HG02763 (cell line): ENCODE measurements around the gene HMX3.
"Not testable (repeated sequence)": the region's sequence is repeated elsewhere in the genome, so short reads cannot be mapped to it uniquely, and the experiment has no call there.

Experiments used
- ATAC-seq: cut with Tn5 transposase; IDR thresholded peaks from one replicate; pipeline ENCODE4 v1.9.1; 2021; ENCODE audit warnings: mild to moderate bottlenecking, moderate library complexity; ENCODE audit not compliant: unreplicated experiment

Gene HMX3

DNA sequence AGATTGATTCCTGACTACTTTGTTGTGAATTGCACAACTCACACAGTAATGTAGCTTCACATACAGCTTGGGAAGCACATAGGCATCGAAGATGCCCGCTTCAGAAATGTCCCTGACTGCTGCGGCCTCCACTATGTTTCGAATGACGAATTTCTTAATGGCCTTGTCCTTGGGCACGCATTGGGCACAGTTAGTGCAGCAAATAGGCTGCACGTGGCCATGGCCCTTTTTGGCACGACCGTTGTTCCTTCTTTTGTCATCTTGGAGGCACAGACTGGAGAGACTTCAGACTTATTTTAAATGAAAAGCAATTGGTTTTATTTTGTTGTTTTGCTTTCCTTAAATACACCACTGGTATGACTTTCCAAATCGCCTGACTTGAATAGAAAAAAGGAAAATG lies 35.8 kb downstream of the HMX3 start:
- not testable (repeated sequence) for ATAC-seq

DNA sequence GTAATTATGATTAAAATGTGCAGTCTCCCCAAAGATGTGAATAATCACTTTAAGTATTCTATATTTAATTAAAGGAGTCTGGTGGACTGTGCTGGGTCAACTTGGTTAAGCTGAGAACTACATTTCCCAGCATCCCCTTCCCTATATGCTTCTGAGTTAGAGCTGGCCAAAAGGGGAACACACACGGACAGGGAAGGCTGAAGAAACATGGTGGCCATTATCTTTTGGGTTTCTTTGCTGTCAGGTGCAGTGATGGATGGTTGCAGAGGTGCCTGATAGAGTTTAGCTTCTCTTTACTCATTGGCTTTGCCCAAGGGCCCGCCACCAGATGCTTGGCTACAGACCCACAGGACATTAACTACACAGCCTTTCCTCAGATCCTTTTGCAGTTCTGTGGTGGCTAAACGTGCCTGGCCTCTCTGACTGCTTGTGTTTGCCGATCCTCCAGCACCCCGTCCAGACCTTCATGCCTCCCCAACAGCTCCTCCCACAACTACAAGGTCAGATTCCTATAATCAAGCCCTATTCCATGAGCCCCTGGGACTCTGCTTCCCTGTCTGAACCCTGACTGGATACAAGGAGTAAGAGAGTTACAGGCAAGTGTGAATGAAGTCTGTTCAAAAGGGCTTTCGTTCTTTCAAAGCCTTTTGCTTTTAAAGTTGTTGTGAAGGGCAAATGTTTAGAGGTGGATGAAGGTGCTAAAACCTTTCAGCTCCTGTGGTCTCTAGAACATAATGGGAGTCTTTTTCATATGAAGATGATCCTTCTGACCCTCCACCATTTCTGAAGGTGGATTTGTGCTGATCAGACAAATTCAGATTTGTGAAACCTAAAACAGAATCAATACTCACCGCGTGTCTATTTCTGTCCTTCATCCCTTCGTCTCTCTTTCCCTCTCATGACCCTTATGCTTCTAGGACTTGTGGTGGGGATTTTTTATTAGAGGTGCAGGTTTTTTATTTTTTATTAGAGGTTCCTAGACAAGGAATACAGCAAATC lies 39.9 kb downstream of the HMX3 start:
- ATAC-seq = no peak

DNA sequence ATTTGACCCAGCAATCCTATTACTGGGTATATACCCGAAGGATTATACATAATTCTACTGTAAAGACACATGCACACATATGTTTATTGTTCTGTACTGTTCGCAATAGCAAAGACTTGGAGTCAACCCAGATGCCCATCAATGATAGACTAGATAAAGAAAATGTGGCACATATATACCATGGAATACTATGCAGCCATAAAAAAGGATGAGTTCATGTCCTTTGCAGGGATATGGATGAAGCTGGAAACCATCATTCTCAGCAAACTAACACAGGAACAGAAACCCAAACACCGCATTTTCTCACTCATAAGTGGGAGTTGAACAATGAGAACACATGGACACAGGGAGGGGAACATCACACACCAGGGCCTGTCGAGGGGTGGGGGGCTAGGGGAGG lies 42.6 kb downstream of the HMX3 start:
- ATAC-seq = not testable (repeated sequence)

DNA sequence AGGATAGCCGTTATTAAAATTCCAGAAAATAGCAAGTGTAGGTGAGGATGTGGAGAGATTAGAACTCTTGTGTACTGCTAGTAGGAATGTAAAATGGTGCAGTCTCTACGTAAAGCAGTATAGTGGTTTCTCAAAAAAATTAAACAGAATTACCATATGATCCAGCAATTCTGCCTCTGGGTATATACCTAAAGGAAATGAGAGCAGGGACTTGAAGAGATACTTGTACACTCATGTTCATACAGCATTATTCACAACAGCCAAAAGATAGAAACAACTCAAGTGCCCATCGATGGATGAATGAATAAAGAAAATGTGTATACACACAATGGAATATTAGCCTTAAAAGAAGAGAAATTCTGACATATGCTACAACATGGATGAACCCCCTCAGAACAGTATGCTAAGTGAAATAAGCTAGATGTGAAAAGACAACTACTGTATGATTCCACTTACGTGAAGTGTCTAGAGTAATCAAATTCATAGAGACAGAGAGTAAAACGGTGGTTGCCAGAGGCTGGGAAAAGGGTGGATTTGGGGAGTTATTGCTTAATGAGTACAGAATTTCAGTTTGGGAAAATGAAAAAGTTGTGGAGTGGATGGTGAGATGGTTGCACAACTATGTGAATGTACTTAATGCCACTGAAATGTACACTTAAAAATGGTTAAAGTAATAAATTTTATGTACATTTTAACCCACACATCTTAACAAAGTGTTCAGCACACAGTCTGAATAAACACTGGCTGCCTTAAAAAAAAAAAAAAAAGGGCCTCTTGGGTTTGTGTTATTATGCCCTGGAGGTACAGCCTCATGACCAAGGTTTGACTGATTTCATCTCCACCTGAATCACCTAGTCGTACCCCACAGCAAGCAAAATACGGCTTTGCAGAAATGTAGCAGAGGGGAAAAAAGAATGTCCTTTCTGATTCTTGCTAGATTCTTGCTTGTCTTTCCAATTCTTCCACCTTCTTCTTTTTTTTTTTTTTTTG lies 44.6 kb downstream of the HMX3 start:
- no peak for ATAC-seq

DNA sequence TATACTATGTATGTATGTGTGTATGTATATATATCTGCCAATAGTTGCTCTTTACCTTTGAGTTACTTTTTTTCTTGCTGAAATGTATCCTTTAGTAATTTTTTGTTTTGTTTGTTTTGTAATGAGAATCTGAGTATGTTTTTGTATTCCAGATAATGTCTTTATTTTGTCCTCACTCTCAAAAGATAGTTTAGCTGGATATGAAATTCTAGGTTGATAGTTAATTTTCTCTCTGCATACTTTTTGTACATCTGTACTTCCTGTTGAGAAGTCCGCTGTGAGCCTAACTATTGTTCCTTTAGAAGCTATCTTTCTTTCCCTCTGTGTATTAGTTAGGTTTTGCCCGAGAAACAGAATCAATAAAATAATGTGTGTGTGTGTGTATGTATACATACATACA lies 48.0 kb downstream of the HMX3 start:
- no peak for ATAC-seq

DNA sequence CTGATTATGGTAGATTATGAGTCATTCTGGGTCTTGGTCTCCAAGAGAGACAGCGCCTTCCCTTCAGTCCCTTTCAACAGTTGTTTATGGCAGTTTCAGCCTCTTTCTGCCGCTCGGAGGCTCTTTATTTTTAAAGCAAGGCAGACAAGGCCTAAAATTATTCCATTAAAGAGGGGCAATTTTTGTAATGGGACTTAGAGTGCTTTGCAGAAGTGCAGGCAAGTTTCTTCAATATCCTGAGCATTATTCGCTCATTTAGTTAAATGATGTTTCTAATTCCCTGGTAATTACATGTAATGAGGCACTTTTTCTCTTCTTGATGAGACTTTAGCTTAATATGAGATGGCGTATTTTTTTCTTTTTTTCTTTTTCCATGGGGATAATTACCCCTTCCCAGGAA lies 52.0 kb downstream of the HMX3 start:
- ATAC-seq = no peak
